Measurements from ENCODE around the gene KSR2.
"Not testable (repeated sequence)": the region's sequence is repeated elsewhere in the genome, so short reads cannot be mapped to it uniquely, and the experiment has no call there.

The KSR2 gene

DNA sequence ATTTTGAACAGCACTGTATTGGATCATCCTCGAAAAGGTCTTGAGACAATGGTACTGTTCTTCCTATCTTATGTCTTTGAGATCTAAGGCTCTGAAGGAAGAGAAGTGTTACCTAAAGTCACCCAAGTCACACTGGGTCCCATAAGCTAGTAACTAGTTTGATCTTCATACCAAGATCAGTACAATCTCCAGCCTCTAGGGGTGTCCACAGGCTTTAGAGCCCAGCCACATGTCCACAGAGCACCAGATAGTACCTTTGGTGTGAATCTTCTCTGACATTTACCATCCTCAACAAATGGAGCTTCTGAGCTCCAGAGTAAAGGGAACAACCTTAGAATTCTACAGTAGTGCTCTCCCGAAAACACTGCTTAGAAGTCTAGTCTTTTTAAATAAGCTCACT, 78.7 kb downstream of the KSR2 start:
- no peak for DNase-seq (ENCODE audit: low read depth)

DNA sequence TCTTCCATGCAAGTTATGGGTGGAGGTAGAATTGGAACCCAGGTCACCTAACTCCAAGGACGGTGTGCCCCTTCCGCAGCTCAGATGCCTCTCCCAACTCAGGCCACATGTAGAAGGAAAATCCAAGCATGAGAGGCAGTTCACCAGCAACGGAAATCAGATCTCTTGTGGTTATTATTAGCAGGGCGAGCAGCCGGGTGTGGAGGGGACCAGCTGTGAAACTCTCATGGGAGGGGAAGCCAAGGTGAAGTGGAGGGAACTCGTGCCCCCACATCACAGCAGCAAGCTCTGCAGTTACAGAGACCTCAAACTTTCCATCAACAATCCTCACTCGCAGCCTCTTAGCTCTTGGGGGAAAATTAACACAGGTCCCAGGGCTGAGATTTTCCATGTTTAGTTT, 79.7 kb downstream of the KSR2 start:
- DNase-seq (ENCODE audit: low read depth) = no peak

DNA sequence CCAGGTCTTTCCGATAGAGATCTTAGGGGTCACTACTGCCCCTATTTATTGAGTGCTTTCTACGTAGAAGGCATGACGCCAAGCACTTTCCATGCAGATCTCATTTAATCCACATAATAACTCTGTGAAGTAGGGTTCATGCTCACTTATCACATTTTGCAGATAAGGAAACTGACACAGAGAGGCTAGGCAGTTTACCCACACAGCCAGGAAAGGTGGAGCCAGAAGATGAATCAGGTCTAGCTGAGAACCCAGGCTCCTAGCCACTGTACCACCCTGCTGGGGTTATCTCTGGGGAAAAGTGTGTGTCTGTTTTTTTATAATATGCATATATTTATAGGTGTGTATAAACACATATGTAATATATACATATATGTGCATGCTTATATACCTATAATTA, 83.6 kb downstream of the KSR2 start:
- DNase-seq (ENCODE audit: low read depth) = no peak

DNA sequence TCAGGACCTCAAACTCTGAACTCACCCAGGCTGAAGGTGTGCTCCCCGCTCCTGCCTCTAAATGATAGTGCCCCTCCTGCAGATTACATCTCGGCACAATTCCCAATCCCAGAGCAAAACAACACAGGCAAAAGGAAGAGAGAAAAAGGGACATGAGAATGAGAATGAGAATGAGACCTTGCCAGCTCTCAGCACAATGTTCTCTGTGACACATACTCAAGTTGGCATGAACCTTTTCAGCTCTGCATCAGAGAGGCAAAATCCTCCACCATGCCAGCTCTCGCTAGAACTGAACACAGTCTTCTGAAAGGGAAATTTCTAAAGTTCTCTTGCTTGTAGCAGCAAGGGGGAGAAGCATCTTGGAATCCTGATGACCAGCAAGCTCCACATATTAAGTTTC, 84.6 kb downstream of the KSR2 start:
- no peak for DNase-seq (ENCODE audit: low read depth)

DNA sequence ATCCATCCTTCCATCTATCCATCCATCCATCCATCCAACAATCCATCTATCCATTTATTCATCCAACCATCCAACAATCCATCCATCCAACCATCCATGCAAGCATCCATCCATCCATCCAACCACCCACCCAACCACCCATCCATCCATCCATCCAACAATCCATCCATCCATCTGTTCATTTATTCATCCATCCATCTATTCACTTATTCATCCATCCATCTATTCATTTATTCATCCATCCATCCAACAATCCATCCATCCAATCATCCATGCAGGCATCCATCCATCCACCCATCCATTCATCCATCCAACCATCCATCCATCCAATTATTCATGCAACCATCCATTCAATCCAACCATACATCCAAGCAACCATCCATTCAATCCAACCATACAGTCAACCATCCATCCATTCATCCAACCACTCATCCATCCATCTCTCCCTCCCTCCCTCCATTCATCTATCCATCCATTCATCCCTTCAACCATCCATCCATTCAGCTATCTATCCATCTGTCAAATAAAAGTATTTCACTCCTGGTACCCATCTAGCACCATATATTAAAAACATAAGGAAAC, 86.1 kb downstream of the KSR2 start:
- no peak for DNase-seq (ENCODE audit: low read depth)

DNA sequence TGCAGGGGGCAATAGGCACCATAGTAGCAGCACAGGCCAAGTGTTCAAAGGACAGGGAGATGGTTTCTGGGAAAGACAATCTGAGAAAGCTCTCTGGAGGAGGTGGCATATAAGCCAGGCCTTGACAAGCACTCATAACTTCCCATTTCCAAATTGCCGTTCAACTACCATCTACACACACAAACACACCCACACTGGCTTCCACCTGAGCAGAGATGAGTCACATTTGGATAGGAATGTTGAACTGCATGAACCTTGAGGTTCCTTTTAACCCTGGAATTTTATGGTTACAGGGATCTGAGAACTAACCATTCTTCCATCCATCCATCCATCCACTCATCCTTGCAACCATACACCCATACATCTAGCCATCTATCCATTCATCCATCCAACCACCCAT, 86.6 kb downstream of the KSR2 start:
- DNase-seq (ENCODE audit: low read depth) = no peak

DNA sequence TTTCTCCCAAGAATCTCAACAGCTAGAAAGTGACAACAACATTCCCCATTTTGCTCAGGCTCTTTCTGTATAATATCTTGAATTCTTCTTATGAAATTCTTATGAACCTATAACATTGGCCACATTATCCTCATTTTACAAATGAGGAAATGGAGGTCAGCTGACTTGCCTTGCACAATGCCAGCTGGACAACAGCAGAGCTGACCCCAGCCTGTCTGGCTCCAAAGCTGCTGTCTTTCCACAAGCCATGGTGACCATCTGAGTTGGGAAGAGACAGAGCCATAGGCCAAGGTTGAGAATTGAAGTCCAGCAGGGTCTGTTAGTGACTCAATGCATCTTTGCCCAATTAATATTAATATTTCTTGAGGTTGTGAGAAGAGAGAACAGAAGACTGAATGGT, 87.3 kb downstream of the KSR2 start:
- DNase-seq (ENCODE audit: low read depth) = no peak

DNA sequence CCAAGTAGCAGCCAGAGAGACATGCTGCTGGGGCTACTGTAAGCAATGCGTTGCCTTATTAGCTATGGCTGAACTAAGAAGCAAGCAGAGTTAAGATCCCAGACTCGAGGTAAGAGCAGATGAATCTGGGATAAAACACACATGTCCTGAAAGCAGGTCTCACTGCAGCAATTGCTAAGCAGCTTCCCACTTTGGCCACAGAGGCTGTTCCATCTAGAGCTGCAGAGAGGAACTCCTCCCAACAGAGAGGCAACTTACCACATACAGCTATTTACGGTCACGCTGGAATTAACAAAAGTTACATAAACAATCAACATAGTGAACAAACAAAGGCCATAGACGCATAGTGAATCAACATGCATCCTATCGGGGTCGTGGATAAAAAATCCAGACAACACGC, 90.2 kb downstream of the KSR2 start:
- no peak for DNase-seq (ENCODE audit: low read depth)

DNA sequence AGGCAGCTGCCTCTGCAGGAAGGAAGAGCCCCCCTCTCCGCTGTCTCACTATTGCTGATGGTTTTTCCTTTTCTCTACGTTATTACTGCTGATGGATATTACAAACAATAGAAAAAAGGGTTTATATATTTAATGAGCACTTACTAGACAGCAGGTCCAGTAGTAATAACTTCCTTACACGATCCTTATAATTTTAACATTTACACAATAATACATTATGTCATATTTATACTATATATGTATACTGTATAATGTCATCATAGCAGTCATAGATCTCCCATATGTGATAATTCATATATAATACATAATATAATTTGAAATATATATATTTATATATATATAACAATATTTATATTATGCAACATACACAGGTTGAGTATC, 92.4 kb downstream of the KSR2 start:
- DNase-seq (ENCODE audit: low read depth) = no peak

DNA sequence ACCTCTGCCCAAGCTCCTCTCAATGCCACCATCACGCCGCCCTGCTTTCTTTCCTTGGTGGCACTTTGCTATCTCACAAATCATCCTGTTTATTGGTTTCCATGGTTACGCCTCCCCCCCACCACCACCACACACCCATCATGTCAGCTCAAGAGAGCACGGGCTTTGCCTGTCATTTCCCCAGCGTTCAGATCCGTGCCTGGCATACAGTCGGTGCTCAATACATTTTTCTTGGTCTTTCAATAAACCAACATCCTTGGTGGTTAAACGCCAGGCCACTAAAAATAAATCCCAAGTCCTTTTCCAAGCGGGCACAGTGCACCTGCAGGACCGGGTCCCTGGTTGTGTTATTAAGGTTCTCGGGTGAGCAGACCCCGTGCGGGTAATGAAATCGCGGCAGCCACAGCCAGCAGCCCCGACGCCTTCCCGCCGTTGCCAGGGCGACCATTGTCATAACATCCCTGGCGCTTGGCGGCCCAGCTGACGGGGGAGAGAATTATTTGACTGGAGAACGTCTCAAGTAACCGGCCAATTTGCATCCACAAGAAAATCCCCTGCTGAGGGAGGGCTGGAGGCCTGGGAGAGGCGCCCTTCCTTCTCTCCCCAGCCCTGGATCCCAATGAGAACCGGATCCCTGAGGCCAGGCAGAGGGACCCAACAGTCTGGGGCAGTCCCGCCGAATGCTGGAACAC, 92.9 kb downstream of the KSR2 start:
- DNase-seq (ENCODE audit: low read depth) = no peak

DNA sequence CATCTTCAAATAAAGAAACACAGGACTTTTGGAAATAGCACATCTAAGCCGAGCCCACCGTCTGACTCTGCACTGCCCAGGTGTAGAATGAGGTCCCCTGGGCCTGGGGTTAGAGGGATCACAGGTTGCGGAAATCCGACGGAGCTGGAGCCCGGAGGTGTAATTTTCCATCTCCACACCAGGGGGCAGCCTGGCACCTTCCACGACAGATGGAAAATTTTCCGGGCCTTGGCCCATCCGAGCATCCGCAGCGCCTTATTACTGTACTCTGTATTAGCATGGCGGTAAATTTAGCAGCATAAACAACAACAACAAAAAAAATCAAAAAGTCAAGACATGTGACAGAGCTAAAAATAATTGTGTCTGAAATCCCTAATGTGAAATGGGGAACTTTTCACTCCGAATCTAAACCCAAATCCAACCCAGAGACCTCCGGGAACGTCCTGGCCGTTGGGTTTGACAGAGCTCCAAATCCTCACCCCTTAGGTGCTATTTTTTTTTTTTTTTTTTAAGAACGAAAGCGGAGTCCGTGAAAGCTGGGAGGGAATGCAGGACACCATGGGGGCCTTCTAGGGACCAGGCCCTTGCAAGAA, 93.9 kb downstream of the KSR2 start:
- peak; percentile 37 for DNase-seq (ENCODE audit: low read depth)

DNA sequence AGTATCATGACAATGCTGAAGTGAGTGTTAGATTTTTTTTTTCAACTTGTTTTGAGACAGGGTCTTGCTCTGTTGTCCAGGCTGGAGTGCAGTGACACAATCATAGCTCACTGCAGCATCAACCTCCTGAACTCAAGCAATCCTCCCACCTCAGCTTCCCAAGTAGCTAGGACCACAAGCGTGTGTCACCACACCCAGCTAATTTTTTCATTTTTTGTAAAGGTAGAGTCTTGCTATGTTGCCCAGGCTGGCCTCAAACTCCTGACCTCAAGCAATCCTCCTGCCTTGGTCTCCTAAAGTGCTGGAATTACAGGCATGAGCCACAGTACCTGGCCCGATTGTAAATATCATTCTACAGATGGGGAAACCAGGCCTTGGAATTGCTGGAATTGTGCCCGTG, 94.6 kb downstream of the KSR2 start:
- not testable (repeated sequence) for DNase-seq (ENCODE audit: low read depth)

DNA sequence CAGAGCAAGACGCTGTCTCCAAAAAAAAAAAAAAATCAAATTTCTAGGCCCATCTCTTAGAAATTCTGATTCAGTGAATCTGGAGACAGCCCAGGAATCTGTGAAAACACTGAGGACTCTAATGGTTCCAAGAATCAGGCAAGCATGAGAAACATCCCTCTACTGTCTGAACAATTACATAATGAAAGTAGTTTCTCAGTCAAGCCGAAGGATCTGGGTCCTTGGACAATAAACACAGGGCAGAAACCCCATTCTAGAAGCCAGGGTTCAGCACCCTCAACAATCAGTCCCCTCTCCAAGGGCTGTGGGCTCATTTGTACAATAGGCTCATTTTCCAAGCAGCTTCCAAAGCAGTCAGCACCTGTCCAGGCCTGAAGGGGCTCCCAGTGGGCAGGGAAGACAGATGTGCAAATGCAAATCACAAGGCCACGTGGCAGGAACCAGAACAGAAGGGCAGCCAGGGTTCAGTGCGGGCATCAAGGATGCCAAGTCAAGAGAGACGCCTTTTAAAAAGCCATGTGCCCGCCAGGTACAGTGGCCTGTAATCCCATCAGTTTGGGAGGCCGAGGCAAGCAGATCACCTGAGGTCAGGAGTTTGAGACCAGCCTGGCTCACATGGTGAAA, 96.1 kb downstream of the KSR2 start:
- no peak for DNase-seq (ENCODE audit: low read depth)

DNA sequence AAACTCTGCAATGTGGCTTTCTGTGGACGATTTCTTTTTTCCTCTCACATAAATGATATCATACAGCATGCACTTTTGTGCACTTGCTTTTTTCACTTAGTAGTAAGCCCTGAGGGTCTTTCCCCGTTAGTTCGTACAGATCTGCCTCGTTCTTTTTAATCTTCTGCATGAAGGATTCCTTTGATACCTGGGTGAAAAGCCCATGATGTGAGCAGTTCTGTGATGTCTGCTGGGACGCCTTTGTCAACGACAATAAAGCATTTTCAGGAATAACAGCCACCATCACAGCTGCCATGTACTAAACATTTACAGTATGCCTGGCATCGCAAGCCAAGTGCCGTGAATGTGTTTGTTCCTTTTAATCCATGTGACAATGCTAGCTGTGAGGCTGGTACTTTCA, 99.2 kb downstream of the KSR2 start:
- no peak for DNase-seq (ENCODE audit: low read depth)

DNA sequence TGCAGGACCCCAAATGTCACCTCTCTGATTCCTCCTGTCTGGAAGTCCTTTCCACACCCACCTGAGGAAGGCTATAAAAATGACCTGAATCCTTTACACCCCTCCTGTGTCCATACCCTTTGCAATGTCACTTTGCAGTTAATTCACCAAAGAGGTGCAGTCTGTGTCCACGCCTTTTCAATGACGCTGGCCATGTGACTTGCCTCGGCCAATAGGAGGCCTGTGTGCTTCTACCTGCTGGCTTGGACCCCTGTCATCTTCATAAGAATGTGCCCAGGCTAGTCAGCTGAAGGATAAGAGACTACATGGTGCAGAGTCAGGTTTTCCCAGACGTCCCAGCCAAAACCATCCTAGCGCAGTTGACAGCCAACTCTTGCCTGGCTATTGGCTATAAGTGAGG, 101.4 kb downstream of the KSR2 start:
- DNase-seq (ENCODE audit: low read depth) = no peak

DNA sequence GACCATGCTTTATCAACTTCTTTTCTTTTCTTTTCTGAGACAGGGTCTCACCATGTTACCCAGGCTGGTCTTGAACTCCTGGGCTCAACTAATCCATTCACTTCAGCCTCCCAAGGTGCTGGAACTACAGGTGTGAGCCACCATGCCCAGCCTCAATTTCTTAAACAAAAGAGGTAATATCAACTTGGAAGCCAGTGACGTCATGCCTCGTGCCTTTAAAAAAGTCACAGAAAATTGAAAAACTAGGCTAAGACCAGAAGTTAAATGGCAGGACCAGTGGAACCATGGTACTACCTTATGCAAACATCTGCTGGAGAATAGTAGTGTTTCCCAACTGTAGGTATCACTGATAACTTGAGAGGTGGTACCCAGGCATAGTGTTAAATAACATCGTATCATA, 103.3 kb downstream of the KSR2 start:
- no peak for DNase-seq (ENCODE audit: low read depth)

DNA sequence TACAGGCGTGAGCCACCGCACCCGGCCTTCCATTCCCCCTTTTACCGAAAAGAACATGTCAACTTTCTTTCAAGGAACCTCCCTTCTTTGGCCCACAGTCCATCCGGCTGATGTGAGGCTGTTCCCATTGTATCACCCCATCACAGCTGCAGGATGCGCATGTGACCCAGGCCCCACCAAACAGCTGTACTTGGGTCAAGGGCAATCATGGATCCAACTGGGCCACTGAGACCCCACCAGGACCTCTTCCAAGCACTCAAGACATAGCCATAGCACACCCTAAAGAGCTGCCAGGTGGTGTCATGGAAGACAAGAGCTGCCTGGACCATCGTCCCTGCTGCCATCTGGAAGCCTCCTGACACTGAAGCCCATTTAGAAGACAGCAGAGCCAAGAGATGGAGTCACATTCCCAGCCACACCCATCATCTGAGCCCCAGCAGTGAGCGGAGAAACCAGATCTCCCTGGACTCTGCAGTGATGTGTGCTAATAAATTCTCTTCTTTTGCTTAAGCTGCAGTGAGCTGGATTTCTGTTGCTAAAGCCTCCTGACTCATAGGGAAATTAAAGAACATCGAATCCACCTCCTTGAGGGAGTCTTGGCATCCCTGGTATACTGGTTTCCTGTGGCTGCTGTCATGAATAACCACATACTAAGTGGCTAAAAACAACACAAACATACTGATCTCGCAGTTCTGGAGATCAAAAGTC, 105.6 kb downstream of the KSR2 start:
- no peak for DNase-seq (ENCODE audit: low read depth)

DNA sequence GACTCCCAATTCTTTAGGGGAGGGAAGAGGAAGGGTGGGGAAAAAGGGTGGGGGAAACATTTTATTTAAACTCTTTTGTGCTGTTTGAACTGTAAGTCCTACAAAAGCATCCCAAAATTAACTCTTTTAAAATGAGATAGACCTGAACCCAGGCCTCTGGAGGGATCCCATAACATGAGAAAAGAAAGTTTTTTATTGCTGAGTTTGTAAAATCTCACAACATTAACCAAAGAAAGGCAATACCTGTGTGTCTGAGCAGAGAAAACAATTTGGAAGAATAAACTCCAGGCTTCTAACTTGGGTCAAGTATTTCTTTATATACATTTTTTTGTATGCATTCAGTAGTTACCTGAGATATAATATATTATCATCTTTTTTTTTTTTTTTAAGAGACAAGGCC, 107.1 kb downstream of the KSR2 start:
- DNase-seq (ENCODE audit: low read depth) = no peak

DNA sequence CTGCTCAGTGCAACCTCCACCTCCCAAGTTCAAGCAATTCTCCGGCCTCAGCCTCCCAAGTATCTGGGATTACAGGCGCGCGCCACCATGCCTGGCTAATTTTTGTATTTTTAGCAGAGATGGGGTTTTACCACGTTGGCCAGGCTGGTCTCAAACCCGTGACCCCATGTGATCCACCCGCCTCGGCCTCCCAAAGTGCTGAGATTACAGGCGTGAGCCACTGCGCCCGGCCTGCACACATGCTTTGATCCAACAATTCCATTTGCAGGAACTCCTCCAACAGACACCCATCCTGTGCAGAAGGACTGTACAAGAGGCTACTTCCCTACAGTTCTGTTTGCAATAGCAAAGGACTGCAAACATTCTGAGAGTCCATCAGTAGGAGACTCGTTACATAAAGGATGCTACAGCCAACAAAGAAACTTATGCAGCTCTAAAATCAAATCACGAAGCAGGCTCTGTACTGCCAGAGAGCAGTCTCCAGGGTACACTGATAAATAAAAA, 108.0 kb downstream of the KSR2 start:
- DNase-seq (ENCODE audit: low read depth) = not testable (repeated sequence)

DNA sequence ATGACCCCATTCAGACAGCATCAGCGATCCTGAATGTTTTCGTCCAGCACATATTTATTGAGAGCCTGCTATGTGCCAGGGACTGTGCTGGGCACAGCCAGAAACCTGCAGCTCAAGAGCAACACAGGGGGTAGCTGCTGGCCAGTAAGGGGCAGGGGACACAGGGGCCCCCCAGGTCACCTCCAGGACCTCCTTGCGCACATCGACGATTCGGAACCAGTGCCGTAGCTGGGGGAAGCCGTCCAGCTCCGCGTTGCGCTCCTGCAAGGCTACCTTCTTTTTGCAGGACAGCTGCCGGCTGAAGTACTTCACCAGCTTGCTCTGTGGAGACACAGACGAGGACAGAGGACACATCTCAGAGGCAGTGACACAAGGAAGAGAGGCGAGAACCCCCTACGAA, 108.7 kb downstream of the KSR2 start:
- no peak for DNase-seq (ENCODE audit: low read depth)

DNA sequence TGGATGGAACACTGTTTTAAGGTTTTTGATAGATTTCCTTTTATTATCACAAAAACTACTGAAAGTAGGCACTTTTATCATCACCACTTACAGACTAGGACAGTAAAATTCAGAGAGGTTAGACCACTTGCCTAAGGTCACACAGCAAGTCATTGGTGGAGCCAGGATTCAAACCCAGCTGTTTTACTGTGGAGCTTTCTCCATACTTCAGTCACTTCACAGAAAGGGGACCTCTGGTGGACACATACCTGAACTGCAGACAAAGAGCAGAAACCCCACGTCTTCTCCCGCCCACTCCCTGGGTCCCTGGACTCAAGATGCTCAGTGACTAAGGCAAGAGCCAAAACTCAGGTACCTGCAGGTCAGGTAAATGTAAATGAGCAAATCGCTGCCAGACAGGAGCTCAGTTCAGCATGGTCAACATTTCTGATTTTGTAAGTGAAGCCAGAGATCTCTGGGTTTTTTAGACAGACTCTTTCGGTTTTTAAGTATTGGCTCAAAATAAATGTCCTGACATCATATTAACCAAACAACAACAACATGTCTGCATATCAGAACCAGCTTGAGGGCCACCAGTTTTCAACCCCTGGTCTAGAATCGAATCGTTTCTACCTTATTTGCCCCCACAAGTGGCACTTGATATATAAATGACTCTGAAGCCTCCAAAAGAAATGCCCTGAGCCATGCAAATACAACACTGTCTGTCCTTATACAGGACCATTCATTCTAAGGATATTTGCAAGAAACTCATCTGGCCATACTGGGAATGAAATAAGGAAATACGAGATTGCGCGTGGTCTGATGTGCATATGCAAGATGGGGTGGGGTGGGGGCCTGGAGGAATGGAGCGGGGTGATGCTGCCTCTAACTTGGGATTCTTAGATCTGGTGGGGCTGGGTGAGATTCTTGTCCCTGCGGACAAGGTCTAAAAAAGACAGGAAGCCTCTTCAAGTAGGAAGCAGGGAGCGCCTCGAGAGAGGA, 110.9 kb downstream of the KSR2 start:
- peak; percentile 53 for DNase-seq (ENCODE audit: low read depth)
